ENCODE results near the gene CHD8. TPM values are rescaled to one million over a fixed set of nuclear protein-coding genes. Genes with fewer than 3 reads are reported as not detected.

Gene CHD8
- total and polyA plus RNA-seq, 2 donors (not counting 3 experiments of a cell fraction or from before 2014, with no cell fraction given), result 52.3 to 94.3 TPM

DNA sequence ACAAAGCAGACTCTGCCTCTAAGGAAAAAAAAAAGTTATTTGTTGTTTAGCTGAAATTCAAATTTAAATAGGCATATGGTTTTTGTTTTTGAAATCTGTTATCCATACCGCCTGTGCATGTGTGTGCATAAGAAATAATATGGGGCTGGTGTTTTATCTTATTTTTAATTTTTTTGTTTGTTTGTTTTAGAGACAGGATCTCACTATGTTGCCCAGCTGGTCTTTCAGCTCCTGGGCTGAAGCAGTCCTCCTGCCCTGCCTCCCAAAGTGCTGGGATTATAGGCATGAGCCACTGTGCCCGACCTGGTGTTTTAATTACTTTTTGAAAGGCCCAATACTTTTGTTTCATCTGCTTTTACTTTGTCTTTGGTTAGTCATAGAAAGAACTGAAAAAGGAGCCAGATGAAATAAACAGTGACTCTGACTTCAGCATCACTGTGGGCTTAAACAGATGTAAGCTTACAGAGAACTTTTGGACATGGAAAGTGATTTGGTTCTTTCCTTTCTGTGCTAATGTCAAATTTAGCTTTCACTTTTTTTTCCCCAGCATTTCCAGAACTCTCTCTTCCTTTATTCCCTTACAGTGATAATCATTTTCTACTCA lies 109.3 kb downstream of the CHD8 start:
- H3K36me3 ChIP-seq (ENCODE audit: control insufficient read depth in 2 of 2, extremely low read depth in 1 of 2, insufficient read depth in 2 of 2, low read length in 2 of 2), result peaks cover 0 to 7% of the 10 kb centered on the region in 2 experiments
- no peaks in the 10 kb centered on the region for H3K9me3 ChIP-seq (replicated peaks; ENCODE audit: control insufficient read depth, insufficient read depth, low read length)
- no peak overlapping the region for H3K4me3 ChIP-seq (replicated peaks in 1 of 3; ENCODE audit: insufficient read depth in 1 of 3, low read depth in 1 of 3, low read length in 3 of 3)
- H4K20me1 ChIP-seq (replicated peaks; ENCODE audit: control insufficient read depth, extremely low read depth, insufficient read depth, low read length), result no peaks in the 10 kb centered on the region
- FAIRE-seq, result no peak
- no peak overlapping the region for H3K9ac ChIP-seq (replicated peaks; ENCODE audit: extremely low read depth, insufficient read depth, low read length)
- dilution Hi-C loops (cut with MboI; ENCODE audit: extremely low pct_ligation_motif_present, low sequenced_read_pairs) (no loop called here), intact Hi-C loops (cut with micrococcal nuclease) (no loop called here)
- no peak for DNase-seq (ENCODE audit: low read depth, low spot score)
- no peak overlapping the region for H3K27ac ChIP-seq (ENCODE audit: insufficient read depth, low read depth, low read length)
- H2AFZ ChIP-seq (ENCODE audit: low read depth, low read length), result no peak overlapping the region
- no peaks in the 10 kb centered on the region for H3K79me2 ChIP-seq (ENCODE audit: control insufficient read depth, insufficient read depth, low read length)
- POLR2A ChIA-PET, result no interaction called here
- CTCF ChIA-PET, result interaction anchor here (1.0 to 1.8 kb wide), 5 partner anchors 9 to 66 kb away, joined by 3 to 5 read pairs (median 3); partner anchors contain the start of gene RPGRIP1
- BruUV-seq (replicated peaks), result no TSS peak
- H3K4me2 ChIP-seq (ENCODE audit: insufficient read depth, low read length), result no peak overlapping the region
- H3K9me1 ChIP-seq (replicated peaks; ENCODE audit: control insufficient read depth, extremely low read depth, insufficient read depth, low read length), result no peaks in the 10 kb centered on the region
- H3K27me3 ChIP-seq (ENCODE audit: control insufficient read depth in 2 of 2, insufficient read depth in 2 of 2, low read length in 2 of 2), result peaks cover 0 to 9% of the 10 kb centered on the region in 2 experiments
- TF ChIP-seq, protein P1, sequence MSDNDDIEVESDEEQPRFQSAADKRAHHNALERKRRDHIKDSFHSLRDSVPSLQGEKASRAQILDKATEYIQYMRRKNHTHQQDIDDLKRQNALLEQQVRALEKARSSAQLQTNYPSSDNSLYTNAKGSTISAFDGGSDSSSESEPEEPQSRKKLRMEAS (IDR thresholded peaks at IDR 0.05; ENCODE audit: insufficient read depth, insufficient read length), result no peak
- TF ChIP-seq MYC (IDR thresholded peaks at IDR 0.05; ENCODE audit: low read depth, low read length) (no peak), POLR2AphosphoS5 (IDR thresholded peaks at IDR 0.05; ENCODE audit: insufficient read depth, low read depth, low read length) (no peak), GATA2 (IDR thresholded peaks at IDR 0.05; ENCODE audit: insufficient read depth, insufficient read length, low read depth, low read length) (no peak), EZH2 (IDR thresholded peaks at IDR 0.05; ENCODE audit: borderline replicate concordance, low read depth, low read length, severe bottlenecking) (no peak), POLR2A (IDR thresholded peaks at IDR 0.05; ENCODE audit: low read depth, low read length) (no peak), JUN (IDR thresholded peaks at IDR 0.05; ENCODE audit: borderline replicate concordance, insufficient read depth, insufficient read length, low read depth) (no peak), FOS (IDR thresholded peaks at IDR 0.05; ENCODE audit: borderline replicate concordance, insufficient read depth, low read length) (no peak)
- TF ChIP-seq, protein P2, sequence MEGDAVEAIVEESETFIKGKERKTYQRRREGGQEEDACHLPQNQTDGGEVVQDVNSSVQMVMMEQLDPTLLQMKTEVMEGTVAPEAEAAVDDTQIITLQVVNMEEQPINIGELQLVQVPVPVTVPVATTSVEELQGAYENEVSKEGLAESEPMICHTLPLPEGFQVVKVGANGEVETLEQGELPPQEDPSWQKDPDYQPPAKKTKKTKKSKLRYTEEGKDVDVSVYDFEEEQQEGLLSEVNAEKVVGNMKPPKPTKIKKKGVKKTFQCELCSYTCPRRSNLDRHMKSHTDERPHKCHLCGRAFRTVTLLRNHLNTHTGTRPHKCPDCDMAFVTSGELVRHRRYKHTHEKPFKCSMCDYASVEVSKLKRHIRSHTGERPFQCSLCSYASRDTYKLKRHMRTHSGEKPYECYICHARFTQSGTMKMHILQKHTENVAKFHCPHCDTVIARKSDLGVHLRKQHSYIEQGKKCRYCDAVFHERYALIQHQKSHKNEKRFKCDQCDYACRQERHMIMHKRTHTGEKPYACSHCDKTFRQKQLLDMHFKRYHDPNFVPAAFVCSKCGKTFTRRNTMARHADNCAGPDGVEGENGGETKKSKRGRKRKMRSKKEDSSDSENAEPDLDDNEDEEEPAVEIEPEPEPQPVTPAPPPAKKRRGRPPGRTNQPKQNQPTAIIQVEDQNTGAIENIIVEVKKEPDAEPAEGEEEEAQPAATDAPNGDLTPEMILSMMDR (IDR thresholded peaks at IDR 0.05; ENCODE audit: extremely low read depth in 1 of 2, insufficient read depth in 1 of 2, low read depth in 1 of 2, low read length in 2 of 2), result no peak
- no peaks in the 10 kb centered on the region for H3K4me1 ChIP-seq (ENCODE audit: control insufficient read depth, extremely low read depth, insufficient read depth, low read length)

Measured in endothelial cell of umbilical vein (primary cell).